ENCODE results near the gene C1QTNF2.

DNA sequence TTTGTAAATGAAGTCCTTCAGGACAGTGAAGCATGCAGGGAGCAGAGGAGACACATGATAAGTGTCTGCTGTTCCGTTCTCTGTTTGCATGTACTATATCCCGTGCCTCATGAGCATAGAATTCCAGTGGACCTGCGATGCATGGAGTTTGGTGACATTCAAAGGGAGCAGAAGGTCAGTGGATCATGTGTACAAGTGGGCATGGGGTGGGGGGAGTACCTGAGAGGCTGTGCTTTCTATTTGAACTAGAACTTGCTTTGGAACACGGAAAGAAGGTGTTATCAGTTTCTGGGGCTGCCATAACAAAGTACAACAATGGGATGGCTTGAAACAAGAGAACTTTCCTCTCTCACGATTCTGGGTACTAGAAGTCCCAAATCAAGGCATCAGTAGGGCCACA is 53.0 kb downstream of the C1QTNF2 start:
- TF ChIP-seq, protein P1, sequence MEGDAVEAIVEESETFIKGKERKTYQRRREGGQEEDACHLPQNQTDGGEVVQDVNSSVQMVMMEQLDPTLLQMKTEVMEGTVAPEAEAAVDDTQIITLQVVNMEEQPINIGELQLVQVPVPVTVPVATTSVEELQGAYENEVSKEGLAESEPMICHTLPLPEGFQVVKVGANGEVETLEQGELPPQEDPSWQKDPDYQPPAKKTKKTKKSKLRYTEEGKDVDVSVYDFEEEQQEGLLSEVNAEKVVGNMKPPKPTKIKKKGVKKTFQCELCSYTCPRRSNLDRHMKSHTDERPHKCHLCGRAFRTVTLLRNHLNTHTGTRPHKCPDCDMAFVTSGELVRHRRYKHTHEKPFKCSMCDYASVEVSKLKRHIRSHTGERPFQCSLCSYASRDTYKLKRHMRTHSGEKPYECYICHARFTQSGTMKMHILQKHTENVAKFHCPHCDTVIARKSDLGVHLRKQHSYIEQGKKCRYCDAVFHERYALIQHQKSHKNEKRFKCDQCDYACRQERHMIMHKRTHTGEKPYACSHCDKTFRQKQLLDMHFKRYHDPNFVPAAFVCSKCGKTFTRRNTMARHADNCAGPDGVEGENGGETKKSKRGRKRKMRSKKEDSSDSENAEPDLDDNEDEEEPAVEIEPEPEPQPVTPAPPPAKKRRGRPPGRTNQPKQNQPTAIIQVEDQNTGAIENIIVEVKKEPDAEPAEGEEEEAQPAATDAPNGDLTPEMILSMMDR (IDR thresholded peaks at IDR 0.05): no peak
- TF ChIP-seq POLR2A (IDR thresholded peaks at IDR 0.05): no peak
